ENCODE results near the gene ACTL6B.

DNA sequence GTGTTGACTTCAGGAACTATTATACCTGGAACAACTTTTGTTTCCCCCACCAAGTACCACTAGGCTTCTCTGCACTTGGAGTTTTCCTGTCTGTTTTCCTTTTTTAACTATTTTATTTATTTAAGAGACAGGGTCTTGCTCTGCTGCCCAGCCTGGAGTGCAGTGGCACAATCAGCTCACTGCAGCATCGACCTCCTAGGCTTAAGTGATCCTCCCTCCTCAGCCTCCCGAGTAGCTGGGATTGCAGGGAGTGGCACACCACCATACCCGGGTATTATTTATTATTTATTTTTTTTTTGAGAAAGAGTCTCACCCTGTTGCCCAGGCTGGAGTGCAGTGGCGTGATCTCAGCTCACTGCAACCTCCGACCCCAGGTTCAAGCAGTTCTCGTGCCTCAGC is 39.9 kb upstream of the ACTL6B start:
- TF ChIP-seq RAD21 (conservative IDR thresholded peaks at IDR 0.05 in 1 of 2, IDR thresholded peaks at IDR 0.05 in 1 of 2): no peak
- no peak for TF ChIP-seq POLR2A (IDR thresholded peaks at IDR 0.05; ENCODE audit: low read length)
- TF ChIP-seq, protein P1, sequence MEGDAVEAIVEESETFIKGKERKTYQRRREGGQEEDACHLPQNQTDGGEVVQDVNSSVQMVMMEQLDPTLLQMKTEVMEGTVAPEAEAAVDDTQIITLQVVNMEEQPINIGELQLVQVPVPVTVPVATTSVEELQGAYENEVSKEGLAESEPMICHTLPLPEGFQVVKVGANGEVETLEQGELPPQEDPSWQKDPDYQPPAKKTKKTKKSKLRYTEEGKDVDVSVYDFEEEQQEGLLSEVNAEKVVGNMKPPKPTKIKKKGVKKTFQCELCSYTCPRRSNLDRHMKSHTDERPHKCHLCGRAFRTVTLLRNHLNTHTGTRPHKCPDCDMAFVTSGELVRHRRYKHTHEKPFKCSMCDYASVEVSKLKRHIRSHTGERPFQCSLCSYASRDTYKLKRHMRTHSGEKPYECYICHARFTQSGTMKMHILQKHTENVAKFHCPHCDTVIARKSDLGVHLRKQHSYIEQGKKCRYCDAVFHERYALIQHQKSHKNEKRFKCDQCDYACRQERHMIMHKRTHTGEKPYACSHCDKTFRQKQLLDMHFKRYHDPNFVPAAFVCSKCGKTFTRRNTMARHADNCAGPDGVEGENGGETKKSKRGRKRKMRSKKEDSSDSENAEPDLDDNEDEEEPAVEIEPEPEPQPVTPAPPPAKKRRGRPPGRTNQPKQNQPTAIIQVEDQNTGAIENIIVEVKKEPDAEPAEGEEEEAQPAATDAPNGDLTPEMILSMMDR (IDR thresholded peaks at IDR 0.05): no peak
- TF ChIP-seq EHMT2 (IDR thresholded peaks at IDR 0.05; ENCODE audit: low read depth): no peak
- TF ChIP-seq MAFK (IDR thresholded peaks at IDR 0.05; ENCODE audit: partially characterized antibody): no peak
- TF ChIP-seq POLR2AphosphoS2 (conservative IDR thresholded peaks at IDR 0.05; ENCODE audit: low read length): no peak
- no peak for TF ChIP-seq NR3C1 (IDR thresholded peaks at IDR 0.05)
